Measurements from ENCODE around the gene DYNC2H1. TPM values are rescaled to one million over a fixed set of nuclear protein-coding genes. Genes with fewer than 3 reads are reported as not detected.

The DYNC2H1 gene
- total RNA-seq, 1 experiment from 2014 or later, result 3.9 TPM

- DNase-seq (ENCODE audit: low spot score), result no peak
Observed at GRCh38 chr11:103529181-103529684, 420.0 kb downstream of the DYNC2H1 start.

Small RNAs within 50 kb of the gene (small RNA-seq; reads per million reads assigned to genes)
- not detected for gene AP003461.1

Other genes starting within 250 kb of the DYNC2H1 start
- gene MMP12, start 234.4 kb upstream of the DYNC2H1 start, total RNA-seq (2014; rRNA removed; shearing (Covaris generic)), result not detected in 2 replicates
- 0.13 TPM in 1 of 2 replicates, not detected in the other for gene MMP13, start 153.7 kb upstream of the DYNC2H1 start, total RNA-seq (2014; rRNA removed; shearing (Covaris generic))
- gene DCUN1D5, start 17.3 kb upstream of the DYNC2H1 start, total RNA-seq (2014; rRNA removed; shearing (Covaris generic)), result 203 and 220 TPM in 2 replicates